ENCODE measurements around the gene GRID1.

Gene GRID1

GRCh38 chr10:86071758-86072157 lies 294.8 kb downstream of the GRID1 start:
- DNase-seq: no peak

- no peak for DNase-seq
Observed at GRCh38 chr10:86071145-86071544, 295.4 kb downstream of the GRID1 start.

DNA sequence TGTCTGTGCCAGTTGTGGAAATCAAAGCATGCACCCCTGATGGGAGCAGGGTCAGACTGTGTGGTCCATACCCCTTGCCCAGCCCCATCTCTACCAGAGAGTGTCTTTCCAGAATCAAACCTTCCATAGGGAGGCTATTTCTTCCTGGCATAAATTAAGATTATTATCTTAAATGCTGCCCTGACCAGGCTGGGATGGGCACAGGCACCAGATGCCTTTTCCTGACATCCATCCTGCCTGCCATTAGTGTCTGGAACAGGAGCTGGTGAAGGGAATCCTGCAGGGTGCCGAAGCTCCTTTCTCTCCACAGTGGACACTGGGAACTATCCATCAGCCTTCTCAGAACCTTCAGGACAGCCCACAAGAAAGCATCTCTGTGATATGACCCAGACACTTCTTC lies 296.3 kb downstream of the GRID1 start:
- no peak for DNase-seq

DNA sequence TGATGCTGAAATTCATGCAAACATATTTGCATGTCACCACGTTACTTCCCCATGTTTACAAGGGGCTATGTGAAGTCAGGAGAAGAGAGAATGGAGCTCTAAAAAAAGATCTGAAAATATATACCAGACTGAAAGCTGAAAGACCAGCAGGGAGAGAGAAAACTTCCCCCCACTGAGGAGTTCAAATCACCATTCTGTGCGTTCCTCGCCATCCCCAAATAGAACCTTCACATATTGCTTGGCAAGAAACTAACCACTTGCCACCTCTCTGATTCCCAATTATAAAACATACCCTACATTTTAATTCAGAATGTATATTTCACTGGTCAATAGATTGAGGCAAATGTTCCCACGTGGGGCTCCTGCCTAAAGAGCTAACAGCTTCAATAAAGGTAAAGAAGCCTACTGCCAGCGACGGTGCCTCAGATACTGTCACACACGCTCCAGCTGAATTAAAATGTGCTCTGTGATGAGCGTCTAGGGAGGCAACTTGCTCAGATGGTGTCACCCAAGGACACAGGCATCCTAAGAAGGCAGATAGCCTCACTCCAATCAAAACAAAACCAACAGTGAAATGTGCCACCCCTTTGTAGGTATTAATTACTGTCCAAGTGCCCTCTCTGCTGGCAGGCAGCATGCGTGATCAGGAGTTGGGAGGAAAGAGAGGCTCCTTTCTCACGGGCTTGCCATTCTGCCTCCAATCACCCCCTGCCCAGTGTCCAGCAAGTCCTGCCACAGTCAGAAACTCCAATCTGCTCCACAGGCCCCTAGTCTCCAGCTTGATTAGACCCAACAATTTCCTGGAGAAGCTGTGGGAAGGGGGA lies 298.2 kb downstream of the GRID1 start:
- no peak for DNase-seq

DNA sequence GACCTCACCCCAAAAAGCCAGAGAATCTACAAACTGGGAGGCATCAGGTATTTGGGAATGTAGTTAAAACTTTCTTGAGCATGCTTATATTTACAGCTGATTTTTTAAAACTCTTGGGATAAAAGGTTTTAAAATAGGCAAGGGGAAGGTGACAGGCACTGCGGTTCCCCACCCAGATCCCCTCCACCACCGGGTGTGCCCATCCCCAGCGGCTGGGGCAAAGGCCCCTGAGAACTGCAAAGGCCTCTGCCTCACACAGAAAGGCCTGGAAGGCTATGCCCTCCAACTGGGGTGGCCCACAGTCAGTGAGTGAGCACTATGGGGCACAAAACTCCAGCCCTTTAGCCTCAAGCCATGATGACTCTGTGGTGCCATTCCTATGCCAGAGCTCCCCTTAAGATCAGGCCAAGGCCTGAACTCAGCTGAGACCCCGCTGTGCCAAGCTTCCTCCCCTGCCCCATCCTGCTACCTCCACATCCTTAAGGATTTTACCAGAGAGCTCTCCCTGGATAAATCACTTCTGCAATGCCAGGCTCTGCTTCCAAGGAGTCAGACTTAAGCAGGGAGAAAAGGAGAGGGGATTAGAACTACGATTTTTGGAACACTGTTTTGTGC lies 299.1 kb downstream of the GRID1 start:
- DNase-seq: no peak

DNA sequence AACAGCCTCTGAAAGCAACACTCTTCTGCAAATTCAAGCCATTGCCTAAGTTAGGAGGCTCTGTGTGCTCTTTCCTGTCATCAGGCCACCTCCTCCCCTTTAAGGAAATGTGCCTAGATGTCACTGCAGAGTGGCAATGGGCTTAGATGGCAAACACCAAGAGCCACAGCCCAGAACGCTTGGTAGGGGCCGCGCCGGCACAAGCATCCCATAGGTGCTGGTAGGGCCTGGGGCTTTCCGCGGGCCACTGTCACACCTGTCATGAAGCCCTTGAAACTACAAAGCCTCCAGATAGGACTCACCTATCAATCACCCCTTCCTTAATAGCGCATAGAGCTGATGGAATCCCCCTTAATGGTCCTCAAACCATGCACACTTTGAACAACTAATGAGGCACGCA lies 299.9 kb downstream of the GRID1 start:
- no peak for DNase-seq

GRCh38 chr10:86065711-86066251 lies 300.8 kb downstream of the GRID1 start:
- no peak for DNase-seq

- DNase-seq: no peak
Observed at GRCh38 chr10:86064931-86065662, 301.5 kb downstream of the GRID1 start.

DNA sequence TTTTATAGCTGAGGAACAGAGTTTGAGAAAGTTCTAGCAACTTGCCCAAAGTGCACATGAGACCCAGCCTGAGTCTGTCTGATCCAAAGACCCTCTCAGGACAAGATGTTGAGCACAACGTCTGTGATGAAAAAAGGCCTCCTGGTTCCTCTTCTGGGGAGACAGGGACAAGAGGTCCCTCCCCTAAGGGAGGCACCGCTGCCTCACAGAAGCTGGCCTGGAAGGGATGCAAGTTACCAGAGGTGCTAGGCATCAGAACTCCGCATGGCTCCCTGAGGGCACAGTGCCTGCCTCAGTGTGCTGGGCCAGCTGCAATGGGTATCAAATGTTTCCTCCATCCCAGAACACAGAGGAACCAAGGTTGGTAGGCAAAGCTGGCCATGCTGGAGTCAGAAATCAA lies 302.4 kb downstream of the GRID1 start:
- no peak for DNase-seq

GRCh38 chr10:86063341-86063740 lies 303.3 kb downstream of the GRID1 start:
- DNase-seq: no peak

- no peak for DNase-seq
Observed at GRCh38 chr10:86062647-86063145, 303.9 kb downstream of the GRID1 start.

GRCh38 chr10:86062198-86062550 lies 304.4 kb downstream of the GRID1 start:
- no peak for DNase-seq

GRCh38 chr10:86061278-86062197 lies 305.1 kb downstream of the GRID1 start:
- DNase-seq: no peak

GRCh38 chr10:86060386-86061277 lies 306.0 kb downstream of the GRID1 start:
- no peak for DNase-seq

DNA sequence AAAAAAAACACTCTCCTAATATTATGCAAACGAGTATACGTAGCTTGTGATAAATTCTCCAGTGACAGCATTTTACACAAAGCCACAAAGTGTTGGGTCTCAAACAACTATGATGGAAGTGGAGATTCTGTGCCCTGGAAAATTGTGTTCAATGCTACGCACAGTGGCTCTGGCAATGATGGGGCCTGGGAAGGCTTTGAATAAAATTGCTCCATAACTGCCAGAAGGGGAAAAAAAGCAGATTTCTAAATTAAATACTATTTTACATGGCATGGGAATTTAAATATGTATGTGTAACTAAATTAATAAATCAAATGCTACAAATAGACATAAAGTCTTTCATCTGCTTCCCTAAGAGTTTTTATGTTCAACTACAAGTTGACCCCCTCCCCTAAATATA lies 306.7 kb downstream of the GRID1 start:
- DNase-seq: no peak

DNA sequence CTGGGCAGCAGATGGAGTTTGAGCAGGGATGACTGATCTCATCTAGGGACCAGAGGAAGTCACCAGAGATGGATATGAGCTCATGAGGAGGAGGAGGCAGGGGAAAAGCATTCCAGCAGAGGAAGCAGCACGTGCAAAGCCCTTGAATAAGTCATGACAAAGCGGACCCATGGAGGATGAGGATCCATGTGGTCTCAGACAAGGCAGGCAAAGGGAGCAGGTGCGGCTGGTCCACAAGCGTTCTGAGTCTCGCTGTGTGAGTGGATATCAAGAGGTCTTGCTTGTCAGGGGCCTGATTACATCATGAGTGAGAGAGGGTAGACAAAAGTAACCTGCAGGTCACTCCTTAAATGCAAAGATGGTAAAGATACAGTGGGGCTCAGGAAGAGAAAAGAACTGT lies 307.6 kb downstream of the GRID1 start:
- DNase-seq: no peak

GRCh38 chr10:86057708-86058107 lies 308.9 kb downstream of the GRID1 start:
- no peak for DNase-seq

GRCh38 chr10:86056672-86057071 lies 309.9 kb downstream of the GRID1 start:
- DNase-seq: no peak

GRCh38 chr10:86055928-86056327 lies 310.7 kb downstream of the GRID1 start:
- DNase-seq: no peak

GRCh38 chr10:86053675-86054074 lies 312.9 kb downstream of the GRID1 start:
- no peak for DNase-seq

- no peak for DNase-seq
Observed at GRCh38 chr10:86051586-86051985, 315.0 kb downstream of the GRID1 start.

Data from NCI-H774 (cell line).